ENCODE results near the gene CANT1. TPM values are rescaled to one million over a fixed set of nuclear protein-coding genes. Genes with fewer than 3 reads are reported as not detected.
"Not testable (repeated sequence)": the region's sequence is repeated elsewhere in the genome, so short reads cannot be mapped to it uniquely, and the experiment has no call there.

The CANT1 gene
- polyA plus RNA-seq, 2 donors, result 24.1 to 24.5 TPM

GRCh38 chr17:78953356-78954350, 55.9 kb downstream of the CANT1 start:
- no peaks in the 10 kb centered on the region for H3K36me3 ChIP-seq (ENCODE audit: control insufficient read depth in 2 of 2, insufficient read depth in 2 of 2, low read length in 1 of 2)
- peaks cover 0 to 3% of the 10 kb centered on the region in 2 donors for H3K4me1 ChIP-seq (ENCODE audit: control insufficient read depth in 2 of 2, insufficient read depth in 2 of 2, low read length in 1 of 2)
- H3K27ac ChIP-seq (ENCODE audit: low read depth in 2 of 2, low read length in 1 of 2), result no peak overlapping the region
- H3K27me3 ChIP-seq (ENCODE audit: control insufficient read depth in 1 of 2, insufficient read depth in 2 of 2, low read length in 2 of 2), result no peaks in the 10 kb centered on the region
- WGBS, 2 donors, result 72 to 76% methylated on average over 29 of the region's 29 CpGs
- no peak overlapping the region for H3K4me3 ChIP-seq (ENCODE audit: low read depth in 1 of 2, low read length in 2 of 2)
- H3K9me3 ChIP-seq (ENCODE audit: control insufficient read depth in 2 of 2, insufficient read depth in 1 of 2, low read depth in 1 of 2, low read length in 1 of 2), result peaks cover 0 to 17% of the 10 kb centered on the region in 2 donors

GRCh38 chr17:78952706-78953105, 56.9 kb downstream of the CANT1 start:
- peaks cover 0 to 3% of the 10 kb centered on the region in 2 donors for H3K4me1 ChIP-seq (ENCODE audit: control insufficient read depth in 2 of 2, insufficient read depth in 2 of 2, low read length in 1 of 2)
- no peaks in the 10 kb centered on the region for H3K36me3 ChIP-seq (ENCODE audit: control insufficient read depth in 2 of 2, insufficient read depth in 2 of 2, low read length in 1 of 2)
- peaks cover 0 to 17% of the 10 kb centered on the region in 2 donors for H3K9me3 ChIP-seq (ENCODE audit: control insufficient read depth in 2 of 2, insufficient read depth in 1 of 2, low read depth in 1 of 2, low read length in 1 of 2)
- no peaks in the 10 kb centered on the region for H3K27me3 ChIP-seq (ENCODE audit: control insufficient read depth in 1 of 2, insufficient read depth in 2 of 2, low read length in 2 of 2)
- H3K27ac ChIP-seq (ENCODE audit: low read depth in 2 of 2, low read length in 1 of 2), result no peak overlapping the region
- no peak overlapping the region for H3K4me3 ChIP-seq (ENCODE audit: low read depth in 1 of 2, low read length in 2 of 2)
- 79 to 88% methylated on average over 10 of the region's 10 CpGs for WGBS, 2 donors

DNA sequence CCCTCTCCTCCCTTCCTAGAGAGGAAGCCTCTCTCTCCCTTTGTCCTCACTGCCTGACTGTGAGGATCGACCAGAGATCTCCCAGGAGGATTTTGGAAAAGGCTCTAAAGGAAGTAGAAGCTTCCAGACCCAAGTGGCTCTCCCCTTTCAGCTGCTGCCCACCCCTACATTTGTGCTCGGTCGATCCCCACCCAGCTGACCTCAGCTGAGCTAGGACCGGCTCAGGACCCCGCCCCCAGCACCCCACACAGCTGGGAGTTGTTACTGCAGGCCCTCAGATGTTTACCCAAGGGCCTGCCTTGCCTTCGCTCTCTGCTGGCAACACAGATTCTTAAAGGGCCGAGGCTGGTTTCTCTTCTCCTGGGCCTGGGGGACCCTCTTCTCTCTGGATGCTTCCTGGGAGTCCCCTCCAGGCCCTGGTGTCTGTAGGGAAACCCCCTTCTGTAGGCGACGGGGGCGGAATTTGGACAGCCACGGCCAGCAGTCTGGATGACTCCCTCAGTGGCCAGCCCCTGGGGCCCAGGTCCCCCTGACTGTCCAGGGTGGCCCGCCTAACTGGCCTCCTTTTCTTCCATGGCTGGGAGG, 57.5 kb downstream of the CANT1 start:
- Histone ChIP-seq H3K4me3 (ENCODE audit: low read depth in 1 of 2, low read length in 2 of 2) (no peak overlapping the region), H3K27ac (ENCODE audit: low read depth in 2 of 2, low read length in 1 of 2) (no peak overlapping the region), H3K9me3 (ENCODE audit: control insufficient read depth in 2 of 2, insufficient read depth in 1 of 2, low read depth in 1 of 2, low read length in 1 of 2) (peaks cover 0 to 17% of the 10 kb centered on the region in 2 donors), H3K27me3 (ENCODE audit: control insufficient read depth in 1 of 2, insufficient read depth in 2 of 2, low read length in 2 of 2) (no peaks in the 10 kb centered on the region), H3K4me1 (ENCODE audit: control insufficient read depth in 2 of 2, insufficient read depth in 2 of 2, low read length in 1 of 2) (peaks cover 0 to 3% of the 10 kb centered on the region in 2 donors), H3K36me3 (ENCODE audit: control insufficient read depth in 2 of 2, insufficient read depth in 2 of 2, low read length in 1 of 2) (no peaks in the 10 kb centered on the region)
- 40 to 41% methylated on average over 12 of the region's 12 CpGs for WGBS, 2 donors

- Histone ChIP-seq H3K36me3 (ENCODE audit: control insufficient read depth in 2 of 2, insufficient read depth in 2 of 2, low read length in 1 of 2) (no peaks in the 10 kb centered on the region), H3K9me3 (ENCODE audit: control insufficient read depth in 2 of 2, insufficient read depth in 1 of 2, low read depth in 1 of 2, low read length in 1 of 2) (peaks cover 0 to 17% of the 10 kb centered on the region in 2 donors), H3K27me3 (ENCODE audit: control insufficient read depth in 1 of 2, insufficient read depth in 2 of 2, low read length in 2 of 2) (no peaks in the 10 kb centered on the region), H3K27ac (ENCODE audit: low read depth in 2 of 2, low read length in 1 of 2) (no peak overlapping the region), H3K4me3 (ENCODE audit: low read depth in 1 of 2, low read length in 2 of 2) (no peak overlapping the region), H3K4me1 (ENCODE audit: control insufficient read depth in 2 of 2, insufficient read depth in 2 of 2, low read length in 1 of 2) (peaks cover 0 to 3% of the 10 kb centered on the region in 2 donors)
- WGBS, 2 donors, result 92 to 98% methylated on average over 2 of the region's 2 CpGs
Measured at GRCh38 chr17:78950870-78951269, 58.7 kb downstream of the CANT1 start.

- H3K27me3 ChIP-seq (ENCODE audit: control insufficient read depth in 1 of 2, insufficient read depth in 2 of 2, low read length in 2 of 2), result no peaks in the 10 kb centered on the region
- no peak overlapping the region for H3K4me3 ChIP-seq (ENCODE audit: low read depth in 1 of 2, low read length in 2 of 2)
- H3K9me3 ChIP-seq (ENCODE audit: control insufficient read depth in 2 of 2, insufficient read depth in 1 of 2, low read depth in 1 of 2, low read length in 1 of 2), result peaks cover 0 to 17% of the 10 kb centered on the region in 2 donors
- H3K4me1 ChIP-seq (ENCODE audit: control insufficient read depth in 2 of 2, insufficient read depth in 2 of 2, low read length in 1 of 2), result peaks cover 0 to 3% of the 10 kb centered on the region in 2 donors
- no peak overlapping the region for H3K27ac ChIP-seq (ENCODE audit: low read depth in 2 of 2, low read length in 1 of 2)
- no peaks in the 10 kb centered on the region for H3K36me3 ChIP-seq (ENCODE audit: control insufficient read depth in 2 of 2, insufficient read depth in 2 of 2, low read length in 1 of 2)
- WGBS, 2 donors, result 63 to 75% methylated on average over 18 of the region's 18 CpGs
Measured at GRCh38 chr17:78947235-78948149, 62.1 kb downstream of the CANT1 start.

GRCh38 chr17:78946631-78947030, 62.9 kb downstream of the CANT1 start:
- WGBS, 2 donors, result 80 to 83% methylated on average over 8 of the region's 8 CpGs
- Histone ChIP-seq H3K27me3 (ENCODE audit: control insufficient read depth in 1 of 2, insufficient read depth in 2 of 2, low read length in 2 of 2) (no peaks in the 10 kb centered on the region), H3K4me3 (ENCODE audit: low read depth in 1 of 2, low read length in 2 of 2) (no peak overlapping the region), H3K27ac (ENCODE audit: low read depth in 2 of 2, low read length in 1 of 2) (no peak overlapping the region), H3K4me1 (ENCODE audit: control insufficient read depth in 2 of 2, insufficient read depth in 2 of 2, low read length in 1 of 2) (no peaks in the 10 kb centered on the region), H3K9me3 (ENCODE audit: control insufficient read depth in 2 of 2, insufficient read depth in 1 of 2, low read depth in 1 of 2, low read length in 1 of 2) (peaks cover 0 to 13% of the 10 kb centered on the region in 2 donors), H3K36me3 (ENCODE audit: control insufficient read depth in 2 of 2, insufficient read depth in 2 of 2, low read length in 1 of 2) (no peaks in the 10 kb centered on the region)

DNA sequence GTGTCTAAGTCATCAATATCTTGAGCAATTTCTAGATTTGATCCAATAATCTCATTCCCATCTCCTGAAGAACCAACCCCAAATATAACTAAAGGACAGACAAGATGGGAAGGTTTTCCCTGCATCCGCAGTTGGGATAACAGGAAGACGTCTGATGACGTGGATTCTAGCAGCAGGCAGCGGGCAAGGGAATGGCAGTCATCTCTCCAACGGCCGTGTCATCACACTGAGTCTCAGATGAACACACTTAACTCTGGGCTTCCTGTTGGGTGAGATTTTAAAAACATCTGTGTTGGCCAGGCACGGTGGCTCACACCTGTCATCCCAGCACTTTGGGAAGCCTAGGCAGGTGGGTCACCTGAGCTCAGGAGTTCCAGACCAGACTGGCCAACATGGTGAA, 63.4 kb downstream of the CANT1 start:
- WGBS, 2 donors, result 80 to 81% methylated on average over 7 of the region's 7 CpGs
- Histone ChIP-seq H3K4me3 (ENCODE audit: low read depth in 1 of 2, low read length in 2 of 2) (no peak overlapping the region), H3K4me1 (ENCODE audit: control insufficient read depth in 2 of 2, insufficient read depth in 2 of 2, low read length in 1 of 2) (no peaks in the 10 kb centered on the region), H3K9me3 (ENCODE audit: control insufficient read depth in 2 of 2, insufficient read depth in 1 of 2, low read depth in 1 of 2, low read length in 1 of 2) (peaks cover 0 to 9% of the 10 kb centered on the region in 2 donors), H3K27me3 (ENCODE audit: control insufficient read depth in 1 of 2, insufficient read depth in 2 of 2, low read length in 2 of 2) (no peaks in the 10 kb centered on the region), H3K27ac (ENCODE audit: low read depth in 2 of 2, low read length in 1 of 2) (no peak overlapping the region), H3K36me3 (ENCODE audit: control insufficient read depth in 2 of 2, insufficient read depth in 2 of 2, low read length in 1 of 2) (no peaks in the 10 kb centered on the region)

GRCh38 chr17:78945455-78945854, 64.1 kb downstream of the CANT1 start:
- not testable (repeated sequence) for H3K36me3 ChIP-seq (ENCODE audit: control insufficient read depth in 2 of 2, insufficient read depth in 2 of 2, low read length in 1 of 2); H3K4me3 ChIP-seq (ENCODE audit: low read depth in 1 of 2, low read length in 2 of 2); H3K27ac ChIP-seq (ENCODE audit: low read depth in 2 of 2, low read length in 1 of 2); H3K27me3 ChIP-seq (ENCODE audit: control insufficient read depth in 1 of 2, insufficient read depth in 2 of 2, low read length in 2 of 2); H3K9me3 ChIP-seq (ENCODE audit: control insufficient read depth in 2 of 2, insufficient read depth in 1 of 2, low read depth in 1 of 2, low read length in 1 of 2); H3K4me1 ChIP-seq (ENCODE audit: control insufficient read depth in 2 of 2, insufficient read depth in 2 of 2, low read length in 1 of 2)
- 86 to 88% methylated on average over 12 of the region's 12 CpGs for WGBS, 2 donors

DNA sequence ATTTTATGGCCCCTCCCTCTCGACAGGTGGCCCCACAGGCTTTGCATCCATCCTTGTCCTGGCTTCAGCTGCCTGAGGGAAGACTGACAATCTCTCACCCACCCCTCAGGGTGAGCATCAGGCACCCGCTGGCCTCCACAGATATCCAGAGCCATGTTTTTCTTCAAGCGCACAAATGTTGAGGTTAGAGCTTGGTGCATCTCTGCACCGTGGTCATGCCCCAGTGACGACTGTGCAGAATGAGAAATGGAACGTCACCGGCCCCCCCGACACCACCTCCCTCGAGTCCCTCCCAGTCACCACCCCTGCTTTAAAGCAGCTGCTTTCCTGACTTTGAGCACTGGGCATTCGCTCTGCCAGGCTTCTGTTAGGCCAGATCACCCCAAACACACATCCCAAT, 64.6 kb downstream of the CANT1 start:
- Histone ChIP-seq H3K4me3 (ENCODE audit: low read depth in 1 of 2, low read length in 2 of 2) (no peak overlapping the region), H3K9me3 (ENCODE audit: control insufficient read depth in 2 of 2, insufficient read depth in 1 of 2, low read depth in 1 of 2, low read length in 1 of 2) (no peaks in the 10 kb centered on the region), H3K36me3 (ENCODE audit: control insufficient read depth in 2 of 2, insufficient read depth in 2 of 2, low read length in 1 of 2) (no peaks in the 10 kb centered on the region), H3K27ac (ENCODE audit: low read depth in 2 of 2, low read length in 1 of 2) (no peak overlapping the region), H3K4me1 (ENCODE audit: control insufficient read depth in 2 of 2, insufficient read depth in 2 of 2, low read length in 1 of 2) (no peaks in the 10 kb centered on the region), H3K27me3 (ENCODE audit: control insufficient read depth in 1 of 2, insufficient read depth in 2 of 2, low read length in 2 of 2) (no peaks in the 10 kb centered on the region)
- 68 to 69% methylated on average over 10 of the region's 10 CpGs for WGBS, 2 donors
